ENCODE results near the gene LRRC45.

LRRC45 gene

GRCh38 chr17:82018989-82019689 is 4.0 kb upstream of the LRRC45 start:
- in situ Hi-C loops (cut with MboI; ENCODE audit: low sequenced_read_pairs): no loop called here

GRCh38 chr17:82019690-82020571 is 3.2 kb upstream of the LRRC45 start:
- in situ Hi-C loops (cut with MboI; ENCODE audit: low sequenced_read_pairs): no loop called here

GRCh38 chr17:82020572-82021106 is 2.5 kb upstream of the LRRC45 start:
- in situ Hi-C loops (cut with MboI; ENCODE audit: low sequenced_read_pairs): no loop called here

- in situ Hi-C loops (cut with MboI; ENCODE audit: low sequenced_read_pairs): no loop called here
Observed at GRCh38 chr17:82021107-82021899, 1.8 kb upstream of the LRRC45 start.

GRCh38 chr17:82021900-82022309 is 1.2 kb upstream of the LRRC45 start:
- in situ Hi-C loops (cut with MboI; ENCODE audit: low sequenced_read_pairs): no loop called here

GRCh38 chr17:82022310-82022980 is 660 bp upstream of the LRRC45 start, which contains the start of gene CENPX:
Gene CENPX, minus strand, starts transcription at chr17:82022878. Its CDS starts 17 bp downstream, at chr17:82022861.
- in situ Hi-C loops (cut with MboI; ENCODE audit: low sequenced_read_pairs): no loop called here

GRCh38 chr17:82023447-82024241 is 539 bp downstream of the LRRC45 start:
- in situ Hi-C loops (cut with MboI; ENCODE audit: low sequenced_read_pairs): no loop called here

- in situ Hi-C loops (cut with MboI; ENCODE audit: low sequenced_read_pairs): loop anchor here (25.0 kb wide), 1 partner anchor 137 kb away; no protein-coding TSS in a partner anchor
Observed at GRCh38 chr17:82024859-82025258, 1.8 kb downstream of the LRRC45 start.

- in situ Hi-C loops (cut with MboI; ENCODE audit: low sequenced_read_pairs): loop anchor here (25.0 kb wide), 1 partner anchor 137 kb away; no protein-coding TSS in a partner anchor
Observed at GRCh38 chr17:82025401-82026107, 2.4 kb downstream of the LRRC45 start.

GRCh38 chr17:82028246-82028645 is 5.1 kb downstream of the LRRC45 start:
- in situ Hi-C loops (cut with MboI; ENCODE audit: low sequenced_read_pairs): loop anchor here (25.0 kb wide), 1 partner anchor 134 kb away; no protein-coding TSS in a partner anchor

GRCh38 chr17:82028966-82029365 is 5.9 kb downstream of the LRRC45 start:
- in situ Hi-C loops (cut with MboI; ENCODE audit: low sequenced_read_pairs): loop anchor here (25.0 kb wide), 1 partner anchor 133 kb away; no protein-coding TSS in a partner anchor

- in situ Hi-C loops (cut with MboI; ENCODE audit: low sequenced_read_pairs): loop anchor here (25.0 kb wide), 1 partner anchor 133 kb away; no protein-coding TSS in a partner anchor
Observed at GRCh38 chr17:82029391-82029790, 6.3 kb downstream of the LRRC45 start.

- in situ Hi-C loops (cut with MboI; ENCODE audit: low sequenced_read_pairs): loop anchor here (25.0 kb wide), 1 partner anchor 132 kb away; no protein-coding TSS in a partner anchor
Observed at GRCh38 chr17:82029990-82030469, 6.9 kb downstream of the LRRC45 start.

- in situ Hi-C loops (cut with MboI; ENCODE audit: low sequenced_read_pairs): loop anchor here (25.0 kb wide), 1 partner anchor 132 kb away; no protein-coding TSS in a partner anchor
Observed at GRCh38 chr17:82030470-82031302, 7.6 kb downstream of the LRRC45 start.

- in situ Hi-C loops (cut with MboI; ENCODE audit: low sequenced_read_pairs): loop anchor here (25.0 kb wide), 1 partner anchor 131 kb away; no protein-coding TSS in a partner anchor
Observed at GRCh38 chr17:82031303-82031884, 8.3 kb downstream of the LRRC45 start, which contains the start of gene RAC3. Gene RAC3, plus strand, starts transcription at chr17:82031678. Its CDS starts 84 bp downstream, at chr17:82031762.

- in situ Hi-C loops (cut with MboI; ENCODE audit: low sequenced_read_pairs): loop anchor here (25.0 kb wide), 1 partner anchor 130 kb away; no protein-coding TSS in a partner anchor
Observed at GRCh38 chr17:82031885-82032627, 9.0 kb downstream of the LRRC45 start.
